Measurements from ENCODE around the gene DYNC1I1.

DNA sequence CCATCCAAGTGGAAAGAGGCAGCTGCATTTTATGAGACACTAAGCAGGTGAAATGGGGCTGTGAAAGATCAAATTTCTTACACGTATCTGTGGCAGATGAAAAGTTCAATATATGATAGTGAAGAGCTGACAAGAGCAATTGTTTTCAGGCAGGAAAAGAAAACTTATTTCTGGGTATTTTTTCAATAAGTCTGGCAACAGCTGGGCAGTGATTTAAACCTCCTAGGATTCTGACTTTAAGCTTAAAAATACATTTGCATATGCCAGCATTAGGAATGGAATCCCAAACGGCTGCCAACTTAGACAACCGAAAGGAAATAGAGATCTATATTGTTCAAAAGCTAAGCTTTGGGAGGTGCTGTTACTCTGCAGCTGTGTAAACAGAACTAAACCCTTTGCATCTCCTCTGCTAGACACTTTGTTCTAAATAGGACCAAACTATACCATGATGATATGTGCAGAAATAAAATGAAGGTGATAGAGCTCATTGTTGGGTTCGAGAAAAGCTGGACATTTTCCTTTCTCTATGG lies 26.1 kb downstream of the DYNC1I1 start:
- TF ChIP-seq EZH2 (IDR thresholded peaks at IDR 0.05; ENCODE audit: borderline replicate concordance, low read depth, low read length, severe bottlenecking) (no peak), POLR2A (IDR thresholded peaks at IDR 0.05; ENCODE audit: low read depth, low read length) (no peak), JUN (IDR thresholded peaks at IDR 0.05; ENCODE audit: borderline replicate concordance, insufficient read depth, insufficient read length, low read depth) (no peak), POLR2AphosphoS5 (IDR thresholded peaks at IDR 0.05; ENCODE audit: insufficient read depth, low read depth, low read length) (no peak), FOS (IDR thresholded peaks at IDR 0.05; ENCODE audit: borderline replicate concordance, insufficient read depth, low read length) (no peak), MYC (IDR thresholded peaks at IDR 0.05; ENCODE audit: low read depth, low read length) (no peak)
- TF ChIP-seq, protein P1, sequence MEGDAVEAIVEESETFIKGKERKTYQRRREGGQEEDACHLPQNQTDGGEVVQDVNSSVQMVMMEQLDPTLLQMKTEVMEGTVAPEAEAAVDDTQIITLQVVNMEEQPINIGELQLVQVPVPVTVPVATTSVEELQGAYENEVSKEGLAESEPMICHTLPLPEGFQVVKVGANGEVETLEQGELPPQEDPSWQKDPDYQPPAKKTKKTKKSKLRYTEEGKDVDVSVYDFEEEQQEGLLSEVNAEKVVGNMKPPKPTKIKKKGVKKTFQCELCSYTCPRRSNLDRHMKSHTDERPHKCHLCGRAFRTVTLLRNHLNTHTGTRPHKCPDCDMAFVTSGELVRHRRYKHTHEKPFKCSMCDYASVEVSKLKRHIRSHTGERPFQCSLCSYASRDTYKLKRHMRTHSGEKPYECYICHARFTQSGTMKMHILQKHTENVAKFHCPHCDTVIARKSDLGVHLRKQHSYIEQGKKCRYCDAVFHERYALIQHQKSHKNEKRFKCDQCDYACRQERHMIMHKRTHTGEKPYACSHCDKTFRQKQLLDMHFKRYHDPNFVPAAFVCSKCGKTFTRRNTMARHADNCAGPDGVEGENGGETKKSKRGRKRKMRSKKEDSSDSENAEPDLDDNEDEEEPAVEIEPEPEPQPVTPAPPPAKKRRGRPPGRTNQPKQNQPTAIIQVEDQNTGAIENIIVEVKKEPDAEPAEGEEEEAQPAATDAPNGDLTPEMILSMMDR (IDR thresholded peaks at IDR 0.05; ENCODE audit: extremely low read depth in 1 of 2, insufficient read depth in 1 of 2, low read depth in 1 of 2, low read length in 2 of 2), result no peak
- TF ChIP-seq, protein P2, sequence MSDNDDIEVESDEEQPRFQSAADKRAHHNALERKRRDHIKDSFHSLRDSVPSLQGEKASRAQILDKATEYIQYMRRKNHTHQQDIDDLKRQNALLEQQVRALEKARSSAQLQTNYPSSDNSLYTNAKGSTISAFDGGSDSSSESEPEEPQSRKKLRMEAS (IDR thresholded peaks at IDR 0.05; ENCODE audit: insufficient read depth, insufficient read length), result no peak
